ENCODE results near the gene MYOD1. TPM values are rescaled to one million over a fixed set of nuclear protein-coding genes. Genes with fewer than 3 reads are reported as not detected.

The MYOD1 gene
- total RNA-seq, 4 donors from 2014 or later = not detected

DNA sequence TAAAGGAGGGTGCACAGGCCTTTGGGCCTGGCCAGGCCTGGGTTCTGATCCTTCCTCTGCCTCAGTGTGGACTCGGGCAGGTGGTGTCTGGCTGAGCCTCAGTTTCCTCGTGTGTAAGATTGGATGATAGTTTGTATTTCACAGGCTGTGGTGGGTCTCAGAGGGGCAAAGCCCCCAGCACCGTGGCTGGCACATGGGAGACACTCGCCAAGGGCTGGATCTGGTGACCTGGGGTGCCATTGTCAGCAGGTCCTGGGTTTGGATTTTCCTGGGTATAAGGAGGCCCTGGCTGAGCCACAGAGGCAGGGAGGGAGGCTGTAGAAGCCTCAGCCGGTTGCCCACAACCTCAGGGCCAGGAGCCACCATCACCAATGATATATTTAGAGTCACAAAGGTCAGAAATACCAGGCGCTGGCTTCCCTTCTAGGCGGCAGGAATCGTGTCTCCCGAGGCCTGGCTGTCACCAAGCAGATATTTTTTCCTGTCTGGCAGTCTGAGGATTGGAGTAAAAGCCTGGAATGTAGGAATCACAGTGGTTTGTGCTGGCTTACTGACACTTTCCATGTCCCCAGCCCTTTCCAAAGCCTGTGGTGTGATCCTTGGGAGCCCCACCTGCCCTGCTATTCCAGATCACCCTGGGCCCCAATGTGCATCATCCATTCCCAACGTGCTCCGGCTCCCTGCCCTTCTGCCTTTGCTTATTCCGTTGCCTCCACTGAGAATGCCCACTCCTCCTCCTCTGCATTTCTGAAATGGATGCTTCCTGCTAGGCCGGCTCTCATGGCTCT, 30.8 kb downstream of the MYOD1 start:
- 72% methylated on average over 13 of the region's 13 CpGs for WGBS
- DNase-seq (ENCODE audit: extremely low spot score) = no peak
- no peak for TF ChIP-seq POLR2A (IDR thresholded peaks at IDR 0.05; ENCODE audit: low read depth)
- no peak for TF ChIP-seq EP300 (IDR thresholded peaks at IDR 0.05)
- no peak for TF ChIP-seq POLR2AphosphoS5 (IDR thresholded peaks at IDR 0.05)
- TF ChIP-seq CTCF (IDR thresholded peaks at IDR 0.05) = no peak
- Histone ChIP-seq H3K9me3 (no peaks in the 10 kb centered on the region), H3K4me1 (no peaks in the 10 kb centered on the region), H3K27ac (replicated peaks in 1 of 4) (no peak overlapping the region), H3K27me3 (peaks cover 0 to 42% (median 0%) of the 10 kb centered on the region in 4 donors), H3K4me3 (no peak overlapping the region), H3K36me3 (no peaks in the 10 kb centered on the region)
- intact Hi-C loops (cut with DNase I) = no loop called here

- WGBS = 61% methylated on average over 2 of the region's 2 CpGs
- Histone ChIP-seq H3K9me3 (no peaks in the 10 kb centered on the region), H3K36me3 (no peaks in the 10 kb centered on the region)
Measured at GRCh38 chr11:17750801-17751165, 31.4 kb downstream of the MYOD1 start.

DNA sequence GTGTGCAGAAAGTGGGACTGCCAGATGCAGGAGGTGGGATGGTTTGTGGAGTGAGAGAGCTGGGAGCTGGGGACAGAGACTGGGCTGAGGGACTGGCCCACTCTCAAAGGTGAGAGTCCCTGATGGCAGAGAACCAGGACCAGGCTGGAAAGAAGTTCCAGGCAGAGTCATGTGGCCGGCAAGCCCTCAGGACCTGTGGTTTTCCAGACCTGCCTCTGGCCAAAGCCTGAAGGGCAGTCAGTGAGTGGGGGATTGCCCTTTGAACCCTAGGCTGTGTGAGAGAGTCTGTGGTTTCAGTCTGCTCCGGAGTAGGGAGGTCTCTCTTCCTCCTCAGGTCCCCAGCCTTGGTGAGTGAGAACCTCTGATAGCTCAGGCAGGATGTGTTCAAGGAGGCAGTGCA, 32.2 kb downstream of the MYOD1 start:
- Histone ChIP-seq H3K27ac (replicated peaks in 1 of 4) (no peak overlapping the region), H3K27me3 (peaks cover 0 to 37% (median 0%) of the 10 kb centered on the region in 4 donors), H3K4me3 (no peak overlapping the region), H3K4me1 (no peaks in the 10 kb centered on the region), H3K36me3 (no peaks in the 10 kb centered on the region), H3K9me3 (no peaks in the 10 kb centered on the region)
- 75% methylated on average over 2 of the region's 2 CpGs for WGBS
- DNase-seq (ENCODE audit: extremely low spot score) = no peak
- intact Hi-C loops (cut with DNase I) = no loop called here
- TF ChIP-seq EP300 (IDR thresholded peaks at IDR 0.05) (no peak), POLR2AphosphoS5 (IDR thresholded peaks at IDR 0.05) (no peak)

More at GRCh38 chr11:17750801-17751165, 31.4 kb downstream of the MYOD1 start:
- DNase-seq (ENCODE audit: extremely low spot score) = no peak
- TF ChIP-seq POLR2AphosphoS5 (IDR thresholded peaks at IDR 0.05) = no peak
- TF ChIP-seq EP300 (IDR thresholded peaks at IDR 0.05) = no peak
- no peak for TF ChIP-seq CTCF (IDR thresholded peaks at IDR 0.05)
- no peak for TF ChIP-seq POLR2A (IDR thresholded peaks at IDR 0.05; ENCODE audit: low read depth)
- no peaks in the 10 kb centered on the region for H3K4me1 ChIP-seq
- H3K27me3 ChIP-seq = peaks cover 0 to 42% (median 0%) of the 10 kb centered on the region in 4 donors
- no peak overlapping the region for H3K27ac ChIP-seq (replicated peaks in 1 of 4)
- intact Hi-C loops (cut with DNase I) = no loop called here
- H3K4me3 ChIP-seq = no peak overlapping the region

- no peak for DNase-seq (ENCODE audit: extremely low spot score)
- peaks cover 0 to 31% (median 0%) of the 10 kb centered on the region in 4 donors for H3K27me3 ChIP-seq
- H3K9me3 ChIP-seq = no peaks in the 10 kb centered on the region
Measured at GRCh38 chr11:17752144-17752543, 32.8 kb downstream of the MYOD1 start.

More at GRCh38 chr11:17752144-17752543, 32.8 kb downstream of the MYOD1 start:
- H3K4me3 ChIP-seq = no peak overlapping the region
- TF ChIP-seq POLR2AphosphoS5 (IDR thresholded peaks at IDR 0.05) (no peak), POLR2A (IDR thresholded peaks at IDR 0.05; ENCODE audit: low read depth) (no peak), EP300 (IDR thresholded peaks at IDR 0.05) (no peak), CTCF (IDR thresholded peaks at IDR 0.05) (no peak)
- intact Hi-C loops (cut with DNase I) = no loop called here
- no peaks in the 10 kb centered on the region for H3K36me3 ChIP-seq
- no peak overlapping the region for H3K27ac ChIP-seq (replicated peaks in 1 of 4)
- no peaks in the 10 kb centered on the region for H3K4me1 ChIP-seq
- 81% methylated on average over 7 of the region's 7 CpGs for WGBS

All from esophagus muscularis mucosa (tissue), 4 donors.